HL-60/S4 treated with retinoic acid at 250 ng/mL for 4 days and 3 days (cell line): ENCODE measurements around the gene ERN1.

ENCODE experiments used
- in situ Hi-C: fragments of 300-500 bp; cut with MboI; formaldehyde crosslinking; loops from 2 replicates; pipeline ENCODE4 v1.7.0; 2022; ENCODE audit warnings: low sequenced_read_pairs

ERN1 gene

GRCh38 chr17:63995626-63996025, 134.3 kb downstream of the ERN1 start:
- in situ Hi-C loops: no loop called here

GRCh38 chr17:63993368-63993985, 136.5 kb downstream of the ERN1 start:
- in situ Hi-C loops: no loop called here

- in situ Hi-C loops: no loop called here
These were observed 138.3 kb downstream of the ERN1 start for GRCh38 chr17:63991611-63992010.

- in situ Hi-C loops: no loop called here
These were observed 140.2 kb downstream of the ERN1 start for GRCh38 chr17:63989622-63990345.
